Uterus (tissue), 4 donors: ENCODE results near the gene TMEM178B. TPM values are rescaled to one million over a fixed set of nuclear protein-coding genes. Genes with fewer than 3 reads are reported as not detected.

Experiments used
- DNase-seq, 2 donors: peaks; one replicate each; pipeline ENCODE4 v3.0.0-alpha.2; 2019 to 2020
- H3K27ac ChIP-seq, 2 donors: fragments of 200-600 bp; sonication (generic); 1 replicate in 1 of 2; 2 replicates in 1 of 2; pipeline ENCODE4 v1.5.1; 2016 to 2018
- H3K27me3 ChIP-seq, 2 donors: fragments of 200-600 bp; sonication (generic); one replicate each; pipeline ENCODE4 v1.5.1; 2018 to 2019; ENCODE audit warnings: control low read depth in 1 of 2
- H3K36me3 ChIP-seq, 2 donors: fragments of 200-600 bp; sonication (generic); one replicate each; pipeline ENCODE4 v1.5.1; 2019; ENCODE audit warnings: control low read depth in 1 of 2
- H3K4me1 ChIP-seq, 2 donors: fragments of 200-600 bp; sonication (generic); one replicate each; pipeline ENCODE4 v1.5.1; 2018 to 2019; ENCODE audit warnings: control low read depth in 1 of 2
- H3K4me3 ChIP-seq, 2 donors: fragments of 200-600 bp; sonication (generic); 1 replicate in 1 of 2; 2 replicates in 1 of 2; pipeline ENCODE4 v1.5.1; 2018 to 2019; ENCODE audit warnings: mild to moderate bottlenecking in 1 of 2
- H3K9me3 ChIP-seq, 2 donors: fragments of 200-600 bp; sonication (generic); one replicate each; pipeline ENCODE4 v1.5.1; 2019; ENCODE audit warnings: control low read depth in 1 of 2
- CTCF ChIP-seq, 4 experiments: fragments of 200-600 bp in 2 of 4; fragments of 450-650 bp in 2 of 4; sonication (generic) in 2 of 4; IDR thresholded peaks; one replicate each; pipeline ENCODE4 v1.5.1; 2016 to 2019; ENCODE audit warnings: antibody characterized with exemption in 4 of 4, mild to moderate bottlenecking in 2 of 4, moderate library complexity in 1 of 4
- POLR2A ChIP-seq, 2 donors: fragments of 450-650 bp; IDR thresholded peaks; one replicate each; pipeline ENCODE4 v1.6.1; 2016; ENCODE audit warnings: antibody characterized with exemption in 2 of 2, mild to moderate bottlenecking in 1 of 2, moderate library complexity in 1 of 2
- intact Hi-C: fragments of 100-400 bp; cut with DNase I; formaldehyde crosslinking; loops from one replicate; pipeline ENCODE4 v1.15.1; 2023; ENCODE audit warnings: low total_unique reads
- total RNA-seq, 4 donors: library from RNA; depleted of rRNA in 3 of 4; stranded (reverse); fragments of >200 nt in 3 of 4; gene quantifications; one replicate each; pipeline versions ENCODE4 v1.1.0 to v1.2.4, GENCODE V29; 2014 to 2023
- donor health status: DM: yes; HTN: yes; CAD: no.

Gene TMEM178B
- total RNA-seq, 4 donors from 2014 or later, result 0.76 to 3.0 TPM; not detected in 2

GRCh38 chr7:141151746-141152145, 77.9 kb downstream of the TMEM178B start:
- no peak for DNase-seq
- H3K27me3 ChIP-seq, result no peaks in the 10 kb centered on the region
- no peak overlapping the region for H3K4me3 ChIP-seq
- H3K4me1 ChIP-seq, result no peaks in the 10 kb centered on the region
- TF ChIP-seq CTCF (IDR thresholded peaks at IDR 0.05), result no peak
- TF ChIP-seq POLR2A (IDR thresholded peaks at IDR 0.05), result no peak
- intact Hi-C loops, result no loop called here
- no peaks in the 10 kb centered on the region for H3K9me3 ChIP-seq
- H3K36me3 ChIP-seq, result no peaks in the 10 kb centered on the region
- no peak overlapping the region for H3K27ac ChIP-seq

- no peak for DNase-seq
- no peaks in the 10 kb centered on the region for H3K9me3 ChIP-seq
- TF ChIP-seq CTCF (IDR thresholded peaks at IDR 0.05) (no peak), POLR2A (IDR thresholded peaks at IDR 0.05) (no peak)
- H3K27me3 ChIP-seq, result no peaks in the 10 kb centered on the region
- no peak overlapping the region for H3K27ac ChIP-seq
- no peaks in the 10 kb centered on the region for H3K4me1 ChIP-seq
- H3K36me3 ChIP-seq, result no peaks in the 10 kb centered on the region
- no peak overlapping the region for H3K4me3 ChIP-seq
- intact Hi-C loops, result no loop called here
Measured at GRCh38 chr7:141153231-141153630, 79.4 kb downstream of the TMEM178B start.

- no peak for DNase-seq
- no peaks in the 10 kb centered on the region for H3K36me3 ChIP-seq
- intact Hi-C loops, result no loop called here
- no peaks in the 10 kb centered on the region for H3K9me3 ChIP-seq
- H3K27me3 ChIP-seq, result no peaks in the 10 kb centered on the region
- H3K27ac ChIP-seq, result no peak overlapping the region
- TF ChIP-seq CTCF (IDR thresholded peaks at IDR 0.05) (no peak), POLR2A (IDR thresholded peaks at IDR 0.05) (no peak)
- H3K4me1 ChIP-seq, result no peaks in the 10 kb centered on the region
- H3K4me3 ChIP-seq, result no peak overlapping the region
Measured at GRCh38 chr7:141154131-141154732, 80.4 kb downstream of the TMEM178B start.

- no peak for DNase-seq
- Histone ChIP-seq H3K27me3 (no peaks in the 10 kb centered on the region), H3K27ac (no peak overlapping the region), H3K4me3 (no peak overlapping the region), H3K4me1 (no peaks in the 10 kb centered on the region), H3K9me3 (no peaks in the 10 kb centered on the region), H3K36me3 (no peaks in the 10 kb centered on the region)
- TF ChIP-seq POLR2A (IDR thresholded peaks at IDR 0.05) (no peak), CTCF (IDR thresholded peaks at IDR 0.05) (no peak)
- intact Hi-C loops, result no loop called here
Measured at GRCh38 chr7:141156407-141156806, 82.5 kb downstream of the TMEM178B start.

GRCh38 chr7:141157138-141157765, 83.4 kb downstream of the TMEM178B start:
- TF ChIP-seq POLR2A (IDR thresholded peaks at IDR 0.05) (no peak), CTCF (IDR thresholded peaks at IDR 0.05) (no peak)
- H3K4me1 ChIP-seq, result no peaks in the 10 kb centered on the region
- H3K36me3 ChIP-seq, result no peaks in the 10 kb centered on the region
- H3K4me3 ChIP-seq, result no peak overlapping the region
- intact Hi-C loops, result no loop called here
- H3K27me3 ChIP-seq, result no peaks in the 10 kb centered on the region
- H3K27ac ChIP-seq, result no peak overlapping the region
- H3K9me3 ChIP-seq, result no peaks in the 10 kb centered on the region
- no peak for DNase-seq
